NCI-H2171 (cell line): ENCODE measurements around the gene LMOD3.

Experiments
- DNase-seq: peaks from one replicate; lab custom pipeline; 2025; lab: John Stamatoyannopoulos, UW

LMOD3 gene

DNA sequence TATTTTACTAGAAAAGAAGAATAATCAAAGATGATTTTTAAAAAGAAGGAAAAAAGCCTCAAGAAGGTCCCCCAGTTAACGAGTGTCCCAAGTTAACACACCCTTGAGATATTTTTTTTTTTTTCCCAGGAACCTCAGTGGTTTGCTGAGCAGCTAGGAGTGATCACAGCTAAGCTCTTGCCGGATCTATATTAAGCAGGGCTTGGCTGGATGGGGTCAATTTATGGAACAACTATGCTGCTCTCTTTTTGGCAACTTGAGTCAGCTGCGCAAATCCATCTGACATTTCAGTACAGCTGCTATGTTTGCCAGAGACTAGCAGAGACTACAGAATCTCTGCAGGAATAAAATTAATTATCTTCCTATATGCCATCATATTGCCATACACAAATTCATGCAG is at the start of gene LMOD3:
TSS of gene LMOD3 (minus strand) at position 193 of the 400 bp plus-strand sequence. CDS start 209 bp downstream, outside the sequence.
- no peak for DNase-seq

DNA sequence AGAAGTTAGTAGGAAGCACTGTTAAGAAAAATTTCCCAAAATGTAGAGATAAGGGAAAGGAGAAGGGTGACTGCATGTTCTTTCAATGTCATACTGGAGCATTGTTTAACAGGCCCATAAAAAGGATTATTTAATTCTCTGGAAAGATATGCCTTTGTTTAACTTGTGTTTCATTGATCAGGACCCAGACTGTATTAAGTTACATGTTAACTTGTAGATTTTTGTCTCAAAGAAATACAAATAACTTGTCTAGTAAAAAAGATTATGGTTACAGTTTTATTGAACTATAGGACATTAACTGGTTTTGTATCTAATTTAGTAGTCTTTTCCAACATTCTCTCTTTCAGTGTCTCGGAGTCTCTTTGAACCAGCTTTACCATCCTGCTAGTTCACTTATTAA is 49.7 kb upstream of the LMOD3 start:
- DNase-seq, result no peak

DNA sequence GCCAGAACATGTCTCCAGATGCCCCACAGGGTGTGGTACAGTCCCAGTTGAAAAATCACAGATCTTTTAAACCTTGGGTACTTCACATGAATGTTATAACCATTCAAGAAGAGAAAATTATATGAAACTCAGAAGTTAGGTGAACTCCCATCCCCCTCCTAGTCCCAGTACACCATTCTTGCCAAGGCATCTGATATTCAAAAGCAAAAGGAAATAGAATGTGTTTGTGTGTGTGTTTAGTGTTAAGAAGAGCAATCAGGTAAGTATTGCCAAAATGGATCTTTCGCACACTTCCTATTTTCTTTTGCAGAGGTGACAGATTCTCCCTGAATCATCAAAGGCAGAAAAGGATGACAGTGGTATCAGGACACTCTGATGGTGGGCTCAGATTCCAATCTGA is 44.1 kb upstream of the LMOD3 start:
- DNase-seq, result no peak

- no peak for DNase-seq
Observed at GRCh38 chr3:69165744-69166143, 43.3 kb upstream of the LMOD3 start.

DNA sequence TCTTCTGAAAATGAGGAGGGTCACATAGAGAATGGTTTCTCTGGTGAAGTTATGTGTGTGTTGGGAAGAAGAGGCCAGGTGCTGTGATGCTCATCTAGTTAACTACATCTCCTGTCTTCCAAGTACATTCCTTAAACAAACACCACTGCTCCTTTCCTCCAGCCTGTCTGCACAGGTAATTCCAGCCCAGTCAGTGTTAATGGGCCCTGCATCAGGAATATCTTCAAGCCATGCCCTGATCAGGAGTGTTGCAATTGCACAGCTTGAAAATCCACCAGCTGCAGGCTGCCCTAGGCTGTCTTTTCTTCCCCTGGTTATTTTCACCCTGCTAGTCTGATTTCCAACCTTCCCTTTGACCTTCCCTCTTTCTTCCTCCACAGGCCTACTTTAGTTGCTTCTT is 41.9 kb upstream of the LMOD3 start:
- DNase-seq, result no peak

DNA sequence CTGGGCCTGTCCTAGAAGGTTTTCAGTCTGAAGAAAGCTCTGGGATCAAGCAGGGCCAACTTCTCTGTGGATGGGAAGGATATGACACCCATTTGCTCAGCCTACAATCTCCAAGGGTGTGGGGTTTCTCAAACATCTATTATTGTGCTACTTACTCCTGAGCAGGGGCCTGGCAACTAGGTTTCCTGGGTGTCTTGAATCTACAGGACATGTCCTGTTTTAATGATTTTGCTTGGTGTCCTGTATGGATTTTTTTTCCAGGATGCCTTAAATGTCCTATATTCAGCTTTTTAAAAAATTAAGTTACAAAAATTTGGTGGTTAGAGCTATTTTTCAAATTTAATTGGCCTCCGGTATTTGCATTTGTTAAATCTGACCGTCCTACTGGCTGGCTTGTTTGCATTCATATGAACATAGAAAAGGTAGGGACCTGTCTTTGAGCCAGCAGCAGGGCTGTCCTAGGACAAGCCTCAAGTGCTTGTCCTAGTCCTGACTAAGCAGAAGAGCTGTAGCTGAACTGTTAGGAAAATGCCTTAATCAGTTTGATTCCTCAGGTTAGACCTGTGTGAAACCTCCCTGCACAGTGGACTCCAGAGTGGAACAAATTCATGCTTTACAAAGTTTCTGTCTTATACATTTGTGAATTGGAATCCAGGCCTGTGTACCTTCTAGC is 40.0 kb upstream of the LMOD3 start:
- DNase-seq, result no peak

DNA sequence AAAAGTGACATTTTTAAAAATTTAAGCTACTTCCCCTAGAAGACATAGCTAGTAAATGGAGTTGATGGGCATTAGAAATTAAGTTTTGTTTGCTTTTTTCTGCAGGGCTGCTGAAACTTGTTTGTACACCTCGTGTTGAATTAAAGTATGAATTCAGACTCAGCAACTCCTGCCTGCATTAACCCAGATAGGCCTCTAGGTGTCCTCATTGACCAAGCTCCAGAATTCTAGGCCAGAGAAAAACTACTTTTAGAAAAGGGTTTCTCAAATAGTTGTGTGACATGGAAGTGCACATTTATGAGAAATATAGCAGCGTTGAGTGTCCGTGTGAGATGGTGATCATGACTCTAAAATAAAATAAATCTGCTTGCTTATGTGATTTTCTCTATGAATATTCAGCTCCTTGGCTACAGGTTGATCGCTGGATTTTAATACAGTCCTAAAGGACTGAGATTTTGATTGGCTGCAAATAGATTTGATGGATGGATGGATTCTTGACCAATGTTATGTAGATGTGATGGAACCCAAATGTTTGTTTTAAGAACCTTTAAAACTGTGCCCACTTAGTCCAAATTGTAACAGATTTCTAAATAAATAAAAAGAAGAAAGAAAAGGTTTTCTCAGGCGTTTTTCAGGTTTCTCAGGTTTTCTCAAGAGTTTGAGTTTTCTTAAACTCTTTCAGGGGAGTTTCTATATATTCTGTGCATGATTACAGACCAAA is 39.4 kb upstream of the LMOD3 start:
- DNase-seq, result peak; percentile 6

DNA sequence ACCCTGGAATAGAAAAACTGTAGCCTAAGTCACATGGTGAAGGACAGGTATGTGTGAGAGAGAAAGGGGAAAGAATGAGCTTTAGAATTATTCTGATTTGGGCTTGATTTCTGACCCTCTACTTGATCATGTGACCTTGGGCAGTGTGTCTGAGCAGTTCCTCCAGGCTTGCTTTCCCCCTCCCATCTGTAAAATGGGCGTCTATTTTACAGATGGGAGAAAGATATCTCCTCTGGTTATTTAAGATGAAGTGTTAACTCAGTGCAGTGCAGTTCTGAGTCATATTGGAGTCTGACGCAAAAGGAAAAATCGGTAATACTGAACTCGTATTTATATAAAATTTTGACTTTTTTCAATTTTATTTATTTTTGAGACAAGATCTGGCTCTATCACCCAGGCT is 38.1 kb upstream of the LMOD3 start:
- no peak for DNase-seq

- DNase-seq, result no peak
Observed at GRCh38 chr3:69160107-69160506, 37.7 kb upstream of the LMOD3 start.

DNA sequence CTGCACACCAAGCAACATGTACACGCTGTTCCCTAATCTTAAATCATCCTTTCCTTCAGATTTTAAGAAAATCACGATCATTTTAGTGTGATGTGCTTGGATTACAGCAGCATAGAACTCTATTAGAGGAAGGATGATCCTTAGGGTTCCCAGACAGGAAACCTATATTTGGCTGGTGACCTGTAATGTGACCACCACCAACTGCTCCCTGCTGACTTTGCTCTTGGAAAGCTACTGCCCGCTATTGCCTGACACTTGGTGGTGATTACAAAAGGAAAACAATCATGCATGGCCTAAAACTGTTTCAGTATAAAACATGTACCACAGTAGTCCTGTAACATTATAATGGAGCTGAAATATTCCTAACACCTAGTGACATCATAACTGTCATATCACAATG is 27.2 kb upstream of the LMOD3 start:
- no peak for DNase-seq

DNA sequence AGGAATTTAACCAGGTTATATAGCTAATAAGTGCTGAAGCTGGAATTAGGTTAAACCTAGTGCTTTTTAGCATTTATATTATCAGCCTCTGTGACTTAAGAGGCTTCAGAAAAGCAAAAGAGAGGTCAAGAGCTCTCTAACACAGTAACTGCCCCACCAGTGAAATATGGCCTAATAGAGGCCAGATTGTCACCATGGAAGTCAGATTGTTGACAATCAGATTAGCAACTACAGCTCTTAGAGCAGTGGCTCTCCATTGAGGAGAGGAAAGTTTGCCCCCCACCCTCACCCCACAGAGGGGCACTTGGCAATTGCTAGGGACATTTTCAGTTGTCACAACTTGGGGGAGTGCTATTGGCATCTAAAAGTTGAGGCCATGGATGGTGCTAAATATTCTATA is 23.3 kb upstream of the LMOD3 start:
- DNase-seq, result no peak

- DNase-seq, result no peak
Observed at GRCh38 chr3:69144631-69145245, 22.3 kb upstream of the LMOD3 start.

DNA sequence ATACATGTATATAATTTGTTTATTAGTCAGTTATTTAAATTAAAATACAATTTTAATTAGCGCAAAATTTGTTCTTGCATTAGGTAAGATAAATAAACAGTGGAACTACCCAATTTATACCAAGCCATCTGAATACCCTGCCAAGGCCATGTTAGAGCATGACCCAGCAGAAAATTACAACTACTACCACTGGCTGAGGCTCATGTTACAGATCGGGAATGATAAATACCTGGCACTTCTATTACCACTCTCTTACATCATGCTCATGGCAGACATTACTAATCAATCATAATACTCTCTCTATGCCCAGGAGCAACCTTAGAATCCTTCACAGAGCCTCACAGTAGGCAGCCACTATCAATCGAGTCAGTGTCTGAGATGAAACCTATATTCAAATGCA is 21.2 kb upstream of the LMOD3 start:
- peak; percentile 39 for DNase-seq

DNA sequence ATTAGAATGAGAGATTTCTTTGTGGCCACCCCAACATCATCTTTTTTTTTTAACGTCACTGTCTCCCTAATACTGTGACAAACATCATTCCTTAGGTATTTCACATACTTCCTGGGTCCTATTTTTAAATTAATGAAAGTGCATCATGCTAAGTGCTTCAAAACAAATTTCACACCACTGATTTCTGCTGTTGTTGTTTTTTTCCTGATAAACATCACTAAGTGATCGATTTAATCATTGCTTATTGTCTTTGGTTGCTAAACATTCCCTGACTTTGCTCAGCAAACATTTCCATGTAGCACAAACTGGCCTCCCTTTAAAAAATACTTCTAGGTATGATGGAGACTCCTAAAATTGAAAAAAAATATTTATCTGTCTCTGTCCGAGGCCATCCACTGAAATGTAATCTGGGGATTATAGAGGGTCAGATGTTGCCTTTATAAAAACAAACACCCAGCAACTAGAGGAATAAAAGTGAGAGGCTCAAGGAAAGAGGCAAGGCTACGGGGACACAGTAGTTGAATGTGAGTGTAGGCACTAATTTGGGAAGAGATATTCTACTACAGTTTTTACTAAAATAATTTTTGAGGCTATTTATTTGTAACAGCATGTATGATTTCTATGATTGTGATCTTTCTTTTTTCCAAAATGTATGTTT is 20.5 kb upstream of the LMOD3 start:
- DNase-seq, result no peak

DNA sequence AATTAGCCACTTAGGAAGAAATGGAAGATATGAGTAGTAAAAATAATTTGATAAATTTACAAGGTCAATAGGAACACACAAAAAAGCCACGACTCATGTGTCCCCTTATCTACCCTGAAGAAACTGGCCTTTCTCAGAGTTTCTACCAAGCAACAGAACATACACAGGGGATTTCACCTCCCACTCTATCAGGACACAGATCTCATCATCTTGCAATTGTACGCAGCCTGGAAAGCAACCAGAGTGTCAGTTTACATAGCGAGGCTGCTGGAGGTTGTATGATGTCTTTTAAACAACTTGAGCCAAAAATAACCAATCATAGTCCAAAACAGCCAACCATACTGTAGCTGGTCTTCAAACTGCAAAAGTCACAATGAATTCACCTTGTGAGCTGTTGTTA is 19.7 kb upstream of the LMOD3 start:
- DNase-seq, result peak; percentile 2

- DNase-seq, result no peak
Observed at GRCh38 chr3:69141313-69141712, 18.9 kb upstream of the LMOD3 start.

- DNase-seq, result no peak
Observed at GRCh38 chr3:69137412-69137811, 15.0 kb upstream of the LMOD3 start.

GRCh38 chr3:69137005-69137404 is 14.6 kb upstream of the LMOD3 start:
- DNase-seq, result no peak

- DNase-seq, result no peak
Observed at GRCh38 chr3:69130689-69131088, 8.3 kb upstream of the LMOD3 start.

DNA sequence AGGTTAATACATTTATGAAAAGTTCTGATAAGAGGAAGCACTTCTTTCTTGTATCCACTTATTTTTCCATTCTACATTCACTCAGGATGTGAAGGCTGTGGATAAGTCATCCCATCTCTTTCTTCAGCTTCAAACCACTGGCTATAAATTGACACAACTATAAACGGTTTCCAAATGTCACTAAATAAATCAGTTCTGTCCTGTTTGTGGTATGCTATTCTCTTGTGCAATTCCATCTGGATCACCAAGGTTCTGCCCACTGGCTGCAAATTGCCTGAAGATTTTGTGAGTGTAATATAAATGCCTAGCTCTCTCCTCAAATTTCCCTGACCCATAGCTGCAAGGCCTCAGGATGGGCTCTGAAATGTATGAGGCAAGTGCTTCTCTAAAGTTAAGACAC is 7.1 kb upstream of the LMOD3 start:
- no peak for DNase-seq

DNA sequence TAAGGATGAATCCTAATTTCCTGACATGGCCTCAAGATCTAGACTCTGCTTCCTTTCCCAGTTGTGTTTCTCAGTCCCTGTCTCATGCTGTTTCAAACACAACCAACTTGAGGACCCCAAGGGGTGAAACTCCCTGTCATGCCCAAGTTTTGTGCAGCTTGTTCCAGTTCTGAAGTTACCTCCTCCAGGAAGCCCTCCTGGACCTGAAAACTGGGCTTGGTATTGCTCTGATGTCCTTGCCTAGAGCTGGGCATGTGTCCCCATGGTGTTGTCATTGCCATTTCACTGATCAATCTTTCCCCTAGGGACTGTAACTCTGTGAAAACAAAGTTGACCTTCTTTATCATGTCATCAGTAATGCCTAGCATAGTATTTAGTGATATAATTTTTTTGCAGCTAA is 6.1 kb upstream of the LMOD3 start:
- no peak for DNase-seq

GRCh38 chr3:69126999-69127398 is 4.6 kb upstream of the LMOD3 start:
- no peak for DNase-seq

- no peak for DNase-seq
Observed at GRCh38 chr3:69126216-69126615, 3.8 kb upstream of the LMOD3 start.
